ENCODE measurements around the gene MYBPH. TPM values are rescaled to one million over a fixed set of nuclear protein-coding genes. Genes with fewer than 3 reads are reported as not detected.

The MYBPH gene
- total RNA-seq, 1 experiment from 2014 or later, result not detected

DNA sequence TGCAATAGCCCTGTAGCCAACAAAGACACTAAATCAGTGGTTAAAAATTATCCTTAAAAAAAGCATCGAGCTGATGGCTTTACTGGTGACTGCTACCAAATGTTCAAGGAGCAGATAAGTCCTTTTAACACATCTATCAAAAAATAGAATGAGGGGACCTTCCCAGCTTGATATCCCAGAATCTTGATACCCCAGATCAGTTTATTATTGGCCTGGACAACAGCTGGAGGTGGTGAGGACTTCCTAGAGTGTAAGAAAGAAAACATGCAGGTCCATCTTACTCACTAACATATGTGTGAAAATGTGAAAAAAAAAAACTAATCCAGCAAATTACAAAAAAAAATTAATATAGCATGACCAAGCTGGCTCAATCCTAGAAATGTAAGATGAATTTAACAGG, 32.6 kb upstream of the MYBPH start:
- no peak overlapping the region for H3K14ac ChIP-seq (ENCODE audit: insufficient read depth, low read length)
- Mint-ChIP-seq H3K27ac (no peak overlapping the region), H3K4me3 (no peak overlapping the region), H3K27me3 (ENCODE audit: low read depth) (peaks cover 3% of the 10 kb centered on the region), H3K36me3 (ENCODE audit: insufficient read depth in 1 of 3, low read depth in 3 of 3) (no peaks in the 10 kb centered on the region), H3K9me3 (no peaks in the 10 kb centered on the region), H3K4me1 (peaks cover 5% of the 10 kb centered on the region in 2 experiments)
- H3K56ac ChIP-seq (ENCODE audit: insufficient read length, low read depth, low read length), result no peak overlapping the region
- no peak overlapping the region for H4K91ac ChIP-seq (ENCODE audit: insufficient read length, low read depth, low read length)
- no peak overlapping the region for H2BK15ac ChIP-seq (ENCODE audit: low read depth, low read length)
- no peak overlapping the region for H4K5ac ChIP-seq (ENCODE audit: insufficient read length, low read depth, low read length)
- no peaks in the 10 kb centered on the region for H3K27me3 ChIP-seq (ENCODE audit: insufficient read depth, low read length)
- H3T11ph ChIP-seq (ENCODE audit: low read length), result no peak overlapping the region
- H3K4ac ChIP-seq (ENCODE audit: low read depth, low read length), result no peak overlapping the region
- no CpG with 5 or more reads among the region's 1 CpG for WGBS (ENCODE audit: extremely low coverage, insufficient read length, low lambda C conversion rate)
- H3K4me2 ChIP-seq (ENCODE audit: insufficient read depth, insufficient read length, low read length), result no peak overlapping the region
- H3K9ac ChIP-seq (ENCODE audit: extremely low read depth, insufficient read length, low read length), result no peak overlapping the region
- H3K23me2 ChIP-seq (ENCODE audit: insufficient read length, low read depth, low read length, poor library complexity, severe bottlenecking), result no peaks in the 10 kb centered on the region
- no peaks in the 10 kb centered on the region for H3K4me1 ChIP-seq (ENCODE audit: insufficient read depth, low read length)
- H2BK20ac ChIP-seq (ENCODE audit: low read depth, low read length, poor library complexity, severe bottlenecking), result no peak overlapping the region
- H3K27ac ChIP-seq (ENCODE audit: insufficient read length, low read depth, low read length), result no peak overlapping the region
- no peak overlapping the region for H2AK5ac ChIP-seq (ENCODE audit: insufficient read length, low read length)
- H3K18ac ChIP-seq (ENCODE audit: insufficient read length, low read depth, low read length), result no peak overlapping the region
- TF ChIP-seq, protein P1, sequence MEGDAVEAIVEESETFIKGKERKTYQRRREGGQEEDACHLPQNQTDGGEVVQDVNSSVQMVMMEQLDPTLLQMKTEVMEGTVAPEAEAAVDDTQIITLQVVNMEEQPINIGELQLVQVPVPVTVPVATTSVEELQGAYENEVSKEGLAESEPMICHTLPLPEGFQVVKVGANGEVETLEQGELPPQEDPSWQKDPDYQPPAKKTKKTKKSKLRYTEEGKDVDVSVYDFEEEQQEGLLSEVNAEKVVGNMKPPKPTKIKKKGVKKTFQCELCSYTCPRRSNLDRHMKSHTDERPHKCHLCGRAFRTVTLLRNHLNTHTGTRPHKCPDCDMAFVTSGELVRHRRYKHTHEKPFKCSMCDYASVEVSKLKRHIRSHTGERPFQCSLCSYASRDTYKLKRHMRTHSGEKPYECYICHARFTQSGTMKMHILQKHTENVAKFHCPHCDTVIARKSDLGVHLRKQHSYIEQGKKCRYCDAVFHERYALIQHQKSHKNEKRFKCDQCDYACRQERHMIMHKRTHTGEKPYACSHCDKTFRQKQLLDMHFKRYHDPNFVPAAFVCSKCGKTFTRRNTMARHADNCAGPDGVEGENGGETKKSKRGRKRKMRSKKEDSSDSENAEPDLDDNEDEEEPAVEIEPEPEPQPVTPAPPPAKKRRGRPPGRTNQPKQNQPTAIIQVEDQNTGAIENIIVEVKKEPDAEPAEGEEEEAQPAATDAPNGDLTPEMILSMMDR (conservative IDR thresholded peaks at IDR 0.05), result no peak
- no peaks in the 10 kb centered on the region for H3K79me2 ChIP-seq (ENCODE audit: insufficient read depth, low read length)
- no peak overlapping the region for H4K8ac ChIP-seq (replicated peaks; ENCODE audit: insufficient read length, low read depth, low read length)
- H2AFZ ChIP-seq (ENCODE audit: low read length), result no peak overlapping the region
- H4K20me1 ChIP-seq (ENCODE audit: control insufficient read depth, insufficient read depth, insufficient read length), result no peaks in the 10 kb centered on the region
- H3K23ac ChIP-seq (ENCODE audit: insufficient read length, low read depth, low read length), result no peak overlapping the region
- no peak overlapping the region for H2BK12ac ChIP-seq (ENCODE audit: insufficient read length, low read depth, low read length)
- H3K9me3 ChIP-seq (ENCODE audit: control insufficient read depth, low read depth, low read length), result no peaks in the 10 kb centered on the region
- H3K79me1 ChIP-seq (ENCODE audit: insufficient read depth, low read depth, low read length, poor library complexity, severe bottlenecking), result no peaks in the 10 kb centered on the region
- no peak overlapping the region for H2BK5ac ChIP-seq (ENCODE audit: insufficient read length, low read length)
- no peak for DNase-seq
- H2BK120ac ChIP-seq (ENCODE audit: low read depth, low read length, poor library complexity, severe bottlenecking), result no peak overlapping the region

All from H9 (cell line).